HCT116 (cell line): ENCODE data around the gene ZNF140. TPM values are rescaled to one million over a fixed set of nuclear protein-coding genes. Genes with fewer than 3 reads are reported as not detected.

Experiments
- ATAC-seq: fragments of 200-7000 bp; cut with Tn5 transposase; 2 replicates; pipeline ENCODE4 v1.9.1; 2020; ENCODE audit warnings: mild to moderate bottlenecking, moderate library complexity
- BruUV-seq: library from RNA; stranded (reverse); fragments of 400-500 nt; replicated peaks from 2 replicates; lab custom pipeline; 2021; lab: Mats Ljungman, UMichigan
- CTCF ChIA-PET: fragments of 300-600 bp; sonication (Branson Sonifier 250); formaldehyde crosslinking; loops from one replicate; lab custom pipeline; 2021; ENCODE audit warnings: antibody characterized with exemption; lab: Charles Lee
- POLR2A ChIA-PET: fragments of 300-600, 350-600 bp; sonication (Branson Sonifier 250); formaldehyde crosslinking; loops from one replicate; lab custom pipeline; 2021; ENCODE audit warnings: antibody characterized with exemption; lab: Charles Lee
- RAD21 ChIA-PET, 2 experiments: fragments of 300-600 bp; sonication (Branson Sonifier 250); formaldehyde crosslinking; loops; one replicate each; lab custom pipeline; 2023; ENCODE audit warnings: low total read pairs in 2 of 2; ENCODE audit not compliant: uncharacterized antibody in 2 of 2, unreplicated experiment in 2 of 2, low non-redundant PET in 1 of 2; lab: Charles Lee
- DNase-seq: peaks from one replicate; pipeline ENCODE4 v3.0.0-alpha.2; 2010; ENCODE audit warnings: low read depth, low spot score
- H2AFZ ChIP-seq: fragments of 200-600 bp; shearing (Covaris generic), sonication (generic); 2 replicates; pipeline ENCODE4 v1.6.1; 2017; ENCODE audit warnings: low read depth, mixed run types, mixed read lengths, antibody characterized with exemption, low read length; ENCODE audit not compliant: poor library complexity, severe bottlenecking
- H3K27ac ChIP-seq: 2 replicates; pipeline ENCODE4 v1.5.1; 2012; ENCODE audit warnings: low read depth, low read length
- H3K27me3 ChIP-seq: fragments of 200-600 bp; sonication (generic); 2 replicates; pipeline ENCODE4 v1.6.1; 2016; ENCODE audit warnings: mixed run types, low read length, mixed read lengths; ENCODE audit not compliant: insufficient read depth
- H3K36me3 ChIP-seq, 2 experiments: fragments of 200-500 bp in 1 of 2; fragments of 200-600 bp in 1 of 2; sonication (Bioruptor generic) in 1 of 2; sonication (generic) in 1 of 2; 2 replicates each; pipeline versions ENCODE4 v1.5.1 to v1.6.1; 2014 to 2016; ENCODE audit warnings: low read length in 2 of 2, inconsistent platforms in 1 of 2, mixed read lengths in 1 of 2, mixed run types in 1 of 2; ENCODE audit not compliant: insufficient read depth in 2 of 2, control insufficient read depth in 1 of 2
- H3K4me1 ChIP-seq, 2 experiments: fragments of 200-600 bp in 1 of 2; sonication (generic) in 1 of 2; 2 replicates each; pipeline versions ENCODE4 v1.5.1 to v1.6.1; 2012 to 2017; ENCODE audit warnings: low read length in 2 of 2, inconsistent platforms in 1 of 2, mild to moderate bottlenecking in 1 of 2, mixed read lengths in 1 of 2, mixed run types in 1 of 2, moderate library complexity in 1 of 2; ENCODE audit not compliant: insufficient read depth in 2 of 2, control insufficient read depth in 1 of 2
- H3K4me2 ChIP-seq: fragments of 200-600 bp; sonication (generic); 2 replicates; pipeline ENCODE4 v1.6.1; 2017; ENCODE audit warnings: mixed run types, low read length, mixed read lengths
- H3K4me3 ChIP-seq, 2 experiments: fragments of 200-600 bp in 1 of 2; sonication (generic) in 1 of 2; replicated peaks in 1 of 2; 2 replicates each; pipeline ENCODE4 v1.5.1; 2011 to 2016; ENCODE audit warnings: low read length in 2 of 2, control low read depth in 1 of 2, low read depth in 1 of 2, mild to moderate bottlenecking in 1 of 2, mixed read lengths in 1 of 2, mixed run types in 1 of 2
- H3K79me2 ChIP-seq: fragments of 200-600 bp; sonication (generic); 2 replicates; pipeline ENCODE4 v1.6.1; 2017; ENCODE audit warnings: mild to moderate bottlenecking, mixed run types, low read length, moderate library complexity, mixed read lengths; ENCODE audit not compliant: insufficient read depth
- H3K9ac ChIP-seq: fragments of 200-600 bp; sonication (generic); 2 replicates; pipeline ENCODE4 v1.6.1; 2016; ENCODE audit warnings: low read length, mixed read lengths
- H3K9me2 ChIP-seq: fragments of 200-600 bp; sonication (generic), shearing (Covaris generic); 2 replicates; pipeline ENCODE4 v1.6.1; 2017; ENCODE audit warnings: mixed run types, mild to moderate bottlenecking, moderate library complexity; ENCODE audit not compliant: insufficient read depth
- H3K9me3 ChIP-seq, 2 experiments: fragments of 200-500 bp in 1 of 2; fragments of 200-600 bp in 1 of 2; sonication (Bioruptor generic) in 1 of 2; sonication (generic) in 1 of 2; 2 replicates each; pipeline ENCODE4 v1.6.1; 2014 to 2017; ENCODE audit warnings: low read length in 2 of 2, mixed read lengths in 2 of 2, inconsistent platforms in 1 of 2, low read depth in 1 of 2, mild to moderate bottlenecking in 1 of 2, mixed run types in 1 of 2, moderate library complexity in 1 of 2; ENCODE audit not compliant: control insufficient read depth in 1 of 2, insufficient read depth in 1 of 2
- H4K20me1 ChIP-seq: fragments of 200-600 bp; sonication (generic), shearing (Covaris generic); 2 replicates; pipeline ENCODE4 v1.6.1; 2017; ENCODE audit warnings: mixed run types, mild to moderate bottlenecking, moderate library complexity; ENCODE audit not compliant: insufficient read depth
- CBX3 ChIP-seq: IDR thresholded peaks from 2 replicates; pipeline ENCODE4 v1.6.1; 2012; ENCODE audit warnings: low read depth
- EZH2phosphoT487 ChIP-seq: fragments of 200-600 bp; IDR thresholded peaks from 2 replicates; pipeline ENCODE4 v1.6.1; 2018; ENCODE audit warnings: antibody characterized with exemption, borderline replicate concordance
- SP1 ChIP-seq: IDR thresholded peaks from 2 replicates; pipeline ENCODE4 v1.6.1; 2012; ENCODE audit warnings: low read depth
- YY1 ChIP-seq: IDR thresholded peaks from 2 replicates; pipeline ENCODE4 v1.6.1; 2011; ENCODE audit warnings: low read length, low read depth, moderate library complexity, mild to moderate bottlenecking; ENCODE audit not compliant: insufficient replicate concordance; ENCODE audit errors: extremely low read depth
- ZNF274 ChIP-seq: fragments of 200-500 bp; sonication (Bioruptor generic); IDR thresholded peaks from 2 replicates; pipeline ENCODE4 v1.6.1; 2014; ENCODE audit warnings: mild to moderate bottlenecking, low read depth, low read length, inconsistent platforms
- intact Hi-C: fragments of 100-400 bp; cut with micrococcal nuclease; formaldehyde crosslinking; loops from 2 replicates; pipeline ENCODE4 v1.10.0; 2022
- total RNA-seq: library from RNA; stranded (reverse); gene quantifications from one replicate; pipeline ENCODE4 v1.2.1, GENCODE V29; 2021; ENCODE audit not compliant: unreplicated experiment
- TF ChIP-seq, protein P1 (sequence below), 3 experiments: fragments of 200-600 bp in 1 of 3; sonication (generic) in 1 of 3; IDR thresholded peaks in 2 of 3; conservative IDR thresholded peaks in 1 of 3; 2 replicates each; pipeline ENCODE4 v1.5.1; 2012 to 2017; ENCODE audit warnings: low read depth in 2 of 3, low read length in 2 of 3, antibody characterized with exemption in 1 of 3, borderline replicate concordance in 1 of 3, control low read depth in 1 of 3, mild to moderate bottlenecking in 1 of 3, mixed read lengths in 1 of 3, mixed run types in 1 of 3, moderate library complexity in 1 of 3; ENCODE audit not compliant: insufficient read depth in 1 of 3

The ZNF140 gene
- total RNA-seq, 1 experiment from 2014 or later: not detected

DNA sequence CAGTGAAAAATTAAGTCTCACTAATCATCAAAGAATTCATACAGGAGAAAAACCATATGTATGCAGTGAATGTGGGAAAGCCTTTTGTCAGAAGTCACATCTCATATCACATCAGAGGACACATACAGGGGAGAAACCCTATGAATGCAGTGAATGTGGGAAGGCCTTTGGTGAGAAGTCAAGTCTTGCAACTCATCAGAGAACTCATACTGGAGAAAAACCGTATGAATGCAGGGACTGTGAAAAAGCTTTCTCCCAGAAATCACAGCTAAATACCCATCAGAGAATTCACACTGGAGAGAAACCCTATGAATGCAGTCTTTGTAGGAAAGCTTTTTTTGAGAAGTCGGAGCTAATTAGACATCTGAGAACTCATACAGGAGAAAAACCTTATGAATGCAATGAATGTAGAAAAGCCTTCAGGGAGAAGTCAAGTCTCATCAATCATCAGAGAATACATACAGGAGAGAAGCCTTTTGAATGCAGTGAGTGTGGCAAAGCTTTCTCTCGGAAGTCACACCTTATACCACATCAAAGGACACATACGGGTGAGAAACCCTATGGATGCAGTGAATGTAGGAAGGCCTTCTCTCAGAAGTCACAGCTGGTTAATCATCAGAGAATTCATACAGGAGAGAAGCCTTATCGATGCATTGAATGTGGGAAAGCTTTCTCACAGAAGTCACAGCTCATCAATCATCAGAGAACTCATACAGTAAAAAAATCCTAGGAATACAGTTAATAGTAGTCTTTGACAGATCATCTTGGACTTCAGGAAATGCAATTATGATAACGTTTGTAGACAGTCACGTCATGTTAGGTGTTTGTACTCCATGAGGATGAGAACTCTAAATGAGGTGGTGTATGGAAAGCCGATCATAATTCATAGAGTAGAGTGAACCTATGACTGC is 22.3 kb upstream of the ZNF140 start:
- BruUV-seq: no TSS peak
- Histone ChIP-seq H3K27me3 (no peaks in the 10 kb centered on the region), H3K4me1 (no peaks in the 10 kb centered on the region), H3K4me3 (no peak overlapping the region), H3K9ac (no peak overlapping the region), H3K79me2 (no peaks in the 10 kb centered on the region), H3K27ac (no peak overlapping the region), H4K20me1 (no peaks in the 10 kb centered on the region), H3K4me2 (no peak overlapping the region), H3K9me2 (no peaks in the 10 kb centered on the region), H3K36me3 (peaks cover 0 to 15% of the 10 kb centered on the region in 2 experiments; a peak in 3 of 4 replicates), H2AFZ (no peak overlapping the region), H3K9me3 (peaks cover 59 to 80% of the 10 kb centered on the region in 2 experiments)
- intact Hi-C loops: no loop called here
- POLR2A ChIA-PET: no interaction called here
- DNase-seq: no peak
- ATAC-seq: no peak
- CTCF ChIA-PET: no interaction called here
- RAD21 ChIA-PET: no interaction called here
- no peak for TF ChIP-seq YY1
- peak; percentile 11; the same call in 1 of the 2 replicates for TF ChIP-seq CBX3
- TF ChIP-seq, protein P1, sequence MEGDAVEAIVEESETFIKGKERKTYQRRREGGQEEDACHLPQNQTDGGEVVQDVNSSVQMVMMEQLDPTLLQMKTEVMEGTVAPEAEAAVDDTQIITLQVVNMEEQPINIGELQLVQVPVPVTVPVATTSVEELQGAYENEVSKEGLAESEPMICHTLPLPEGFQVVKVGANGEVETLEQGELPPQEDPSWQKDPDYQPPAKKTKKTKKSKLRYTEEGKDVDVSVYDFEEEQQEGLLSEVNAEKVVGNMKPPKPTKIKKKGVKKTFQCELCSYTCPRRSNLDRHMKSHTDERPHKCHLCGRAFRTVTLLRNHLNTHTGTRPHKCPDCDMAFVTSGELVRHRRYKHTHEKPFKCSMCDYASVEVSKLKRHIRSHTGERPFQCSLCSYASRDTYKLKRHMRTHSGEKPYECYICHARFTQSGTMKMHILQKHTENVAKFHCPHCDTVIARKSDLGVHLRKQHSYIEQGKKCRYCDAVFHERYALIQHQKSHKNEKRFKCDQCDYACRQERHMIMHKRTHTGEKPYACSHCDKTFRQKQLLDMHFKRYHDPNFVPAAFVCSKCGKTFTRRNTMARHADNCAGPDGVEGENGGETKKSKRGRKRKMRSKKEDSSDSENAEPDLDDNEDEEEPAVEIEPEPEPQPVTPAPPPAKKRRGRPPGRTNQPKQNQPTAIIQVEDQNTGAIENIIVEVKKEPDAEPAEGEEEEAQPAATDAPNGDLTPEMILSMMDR (IDR thresholded peaks at IDR 0.05 in 2 of 3, conservative IDR thresholded peaks at IDR 0.05 in 1 of 3; ENCODE audit: borderline replicate concordance in 1 of 3, insufficient read depth in 1 of 3, low read depth in 2 of 3, low read length in 2 of 3): no peak
- TF ChIP-seq SP1: no peak
- TF ChIP-seq ZNF274: peak; percentile 100
- TF ChIP-seq EZH2phosphoT487: no peak
